BE2C (cell line): ENCODE data around the gene FUT3. TPM values are rescaled to one million over a fixed set of nuclear protein-coding genes. Genes with fewer than 3 reads are reported as not detected.

Experiments
- DNase-seq: peaks from one replicate; pipeline ENCODE4 v3.0.0-alpha.2; 2020
- H3K27me3 ChIP-seq: fragments of 250-450 bp; sonication (Bioruptor Pico); 2 replicates; pipeline ENCODE4 v1.5.1; 2020; ENCODE audit warnings: mild to moderate bottlenecking
- H3K36me3 ChIP-seq: fragments of 250-450 bp; sonication (Bioruptor Pico); 2 replicates; pipeline ENCODE4 v1.5.1; 2020; ENCODE audit warnings: mild to moderate bottlenecking
- H3K4me1 ChIP-seq: fragments of 250-450 bp; sonication (Bioruptor Pico); 2 replicates; pipeline ENCODE4 v1.5.1; 2020
- H3K4me3 ChIP-seq: 2 replicates; pipeline ENCODE4 v1.5.1; 2011; ENCODE audit warnings: low read depth, low read length
- H3K9me3 ChIP-seq: fragments of 250-450 bp; sonication (Bioruptor Pico); 2 replicates; pipeline ENCODE4 v1.5.1; 2020
- polyA plus RNA-seq: library from polyadenylated mRNA; unstranded; fragments of >200 nt; gene quantifications from one replicate; pipeline ENCODE4 v1.2.1, GENCODE V29; 2012; ENCODE audit warnings: low read depth, missing spikeins; ENCODE audit not compliant: insufficient read length, insufficient read depth
- TF ChIP-seq, protein P1 (sequence below): IDR thresholded peaks from 2 replicates; pipeline ENCODE4 v1.5.1; 2012; ENCODE audit warnings: mild to moderate bottlenecking, low read depth, low read length

The FUT3 gene
- not detected for polyA plus RNA-seq

DNA sequence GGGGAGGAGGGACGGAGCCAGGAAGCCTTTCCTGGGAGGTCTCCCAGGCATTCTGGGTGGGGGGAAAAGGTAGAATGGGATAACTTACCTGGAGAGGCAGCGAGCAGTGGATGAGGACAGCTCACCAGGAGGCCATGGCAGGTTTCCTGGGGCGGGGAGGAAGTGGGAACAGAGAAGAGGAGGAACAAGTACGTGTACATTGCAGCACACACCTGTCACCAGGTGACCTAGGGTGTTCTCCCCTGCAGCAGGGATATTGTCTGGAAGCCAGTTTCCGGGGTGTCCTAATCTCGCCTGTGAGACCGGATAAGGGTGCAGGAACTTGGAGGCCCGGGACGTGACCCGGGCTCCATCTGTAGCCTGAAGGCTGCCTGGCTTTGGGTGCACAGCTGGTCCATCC lies at the start of gene FUT3:
Gene FUT3, minus strand, starts transcription at position 148 of the 400 bp plus-strand sequence.
- DNase-seq = no peak
- Histone ChIP-seq H3K4me3 (no peak within 1 kb of the TSS), H3K36me3 (no peaks in the 10 kb centered on the region), H3K27me3 (no peaks in the 10 kb centered on the region), H3K9me3 (no peaks in the 10 kb centered on the region), H3K4me1 (no peaks in the 10 kb centered on the region)
- TF ChIP-seq, protein P1, sequence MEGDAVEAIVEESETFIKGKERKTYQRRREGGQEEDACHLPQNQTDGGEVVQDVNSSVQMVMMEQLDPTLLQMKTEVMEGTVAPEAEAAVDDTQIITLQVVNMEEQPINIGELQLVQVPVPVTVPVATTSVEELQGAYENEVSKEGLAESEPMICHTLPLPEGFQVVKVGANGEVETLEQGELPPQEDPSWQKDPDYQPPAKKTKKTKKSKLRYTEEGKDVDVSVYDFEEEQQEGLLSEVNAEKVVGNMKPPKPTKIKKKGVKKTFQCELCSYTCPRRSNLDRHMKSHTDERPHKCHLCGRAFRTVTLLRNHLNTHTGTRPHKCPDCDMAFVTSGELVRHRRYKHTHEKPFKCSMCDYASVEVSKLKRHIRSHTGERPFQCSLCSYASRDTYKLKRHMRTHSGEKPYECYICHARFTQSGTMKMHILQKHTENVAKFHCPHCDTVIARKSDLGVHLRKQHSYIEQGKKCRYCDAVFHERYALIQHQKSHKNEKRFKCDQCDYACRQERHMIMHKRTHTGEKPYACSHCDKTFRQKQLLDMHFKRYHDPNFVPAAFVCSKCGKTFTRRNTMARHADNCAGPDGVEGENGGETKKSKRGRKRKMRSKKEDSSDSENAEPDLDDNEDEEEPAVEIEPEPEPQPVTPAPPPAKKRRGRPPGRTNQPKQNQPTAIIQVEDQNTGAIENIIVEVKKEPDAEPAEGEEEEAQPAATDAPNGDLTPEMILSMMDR = no peak

DNA sequence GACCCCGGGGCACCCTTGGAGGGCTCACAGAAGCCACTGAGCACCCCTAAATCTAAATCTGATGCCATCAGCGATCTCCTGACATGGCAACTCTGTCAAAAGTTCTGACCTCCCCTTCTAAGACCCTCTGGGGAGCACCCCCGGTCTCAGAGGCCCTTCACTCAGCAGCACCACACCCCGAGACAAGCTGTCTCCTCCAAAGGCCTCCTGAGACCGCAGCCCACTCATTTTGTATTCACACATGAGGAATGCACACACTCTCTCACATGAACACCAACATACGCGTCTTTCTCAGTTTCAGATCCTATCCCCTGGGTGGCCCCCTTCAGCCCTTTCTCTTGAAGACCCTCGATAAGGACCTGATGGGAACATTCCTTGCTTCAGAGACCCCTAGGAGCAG lies 49.7 kb upstream of the FUT3 start:
- Histone ChIP-seq H3K4me1 (no peaks in the 10 kb centered on the region), H3K9me3 (no peaks in the 10 kb centered on the region), H3K4me3 (no peak overlapping the region), H3K36me3 (peaks cover 9% of the 10 kb centered on the region), H3K27me3 (no peaks in the 10 kb centered on the region)
- DNase-seq = no peak
- TF ChIP-seq, protein P1 = no peak

- Histone ChIP-seq H3K9me3 (no peaks in the 10 kb centered on the region), H3K27me3 (no peaks in the 10 kb centered on the region), H3K36me3 (peaks cover 20% of the 10 kb centered on the region), H3K4me3 (no peak overlapping the region), H3K4me1 (peaks cover 5% of the 10 kb centered on the region)
- TF ChIP-seq, protein P1 = no peak
- no peak for DNase-seq
These were observed 48.7 kb upstream of the FUT3 start for GRCh38 chr19:5899728-5900526.

- TF ChIP-seq, protein P1 = 0 out of 2 replicates have a peak, but pooled peaks have one; percentile 14
- H3K4me3 ChIP-seq = no peak overlapping the region
- no peaks in the 10 kb centered on the region for H3K9me3 ChIP-seq
- peaks cover 20% of the 10 kb centered on the region for H3K4me1 ChIP-seq
- DNase-seq = no peak
- peaks cover under 1% of the 10 kb centered on the region; the same call in 1 of the 2 replicates for H3K27me3 ChIP-seq
- H3K36me3 ChIP-seq = peaks cover 21% of the 10 kb centered on the region
These were observed 46.1 kb upstream of the FUT3 start for GRCh38 chr19:5897189-5897969.

DNA sequence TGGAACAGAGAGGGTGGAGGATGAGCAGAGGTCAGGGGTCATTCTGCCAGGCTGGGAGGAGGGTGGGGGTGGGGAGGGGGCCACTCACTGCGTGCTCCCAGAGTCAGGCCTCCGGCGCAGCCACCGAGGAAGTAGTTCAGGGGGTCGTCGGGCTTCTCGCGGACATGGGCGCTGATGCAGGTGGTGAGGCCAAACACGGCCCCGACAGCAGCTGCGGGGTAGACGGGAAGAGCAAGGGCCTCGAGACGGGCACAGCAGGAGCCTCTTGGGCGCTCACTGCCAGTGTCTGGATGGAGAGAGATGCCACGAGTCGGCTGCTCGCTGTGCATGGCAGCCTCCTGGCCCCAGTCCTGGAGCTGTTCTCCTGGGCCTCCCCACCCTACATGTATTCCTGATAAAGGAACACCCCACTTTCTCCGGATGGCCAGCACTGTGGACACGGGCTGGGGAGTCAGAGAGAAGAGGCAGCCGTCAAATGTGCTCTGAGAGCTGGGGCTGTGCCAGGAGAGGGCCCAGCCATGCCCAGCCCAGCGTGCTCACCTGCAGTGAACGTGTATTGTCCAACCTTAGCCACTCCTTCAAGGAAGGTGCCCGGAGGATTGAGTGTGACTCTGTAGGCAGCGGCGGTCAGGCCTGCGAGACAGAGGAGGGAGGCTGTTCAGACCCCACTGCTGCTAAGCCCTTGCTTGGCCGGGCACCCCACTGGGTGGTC lies 45.3 kb upstream of the FUT3 start:
- peaks cover 21% of the 10 kb centered on the region for H3K36me3 ChIP-seq
- H3K4me1 ChIP-seq = peaks cover 28% of the 10 kb centered on the region

More for the DNA sequence above, 45.3 kb upstream of the FUT3 start:
- peaks cover 6% of the 10 kb centered on the region for H3K27me3 ChIP-seq
- TF ChIP-seq, protein P1 = no peak
- no peak for DNase-seq
- H3K4me3 ChIP-seq = no peak overlapping the region
- H3K9me3 ChIP-seq = no peaks in the 10 kb centered on the region
